Measurements from ENCODE around the gene CUBN.

CUBN gene

GRCh38 chr10:16992611-16993119 lies 136.9 kb downstream of the CUBN start:
- no peak for DNase-seq (ENCODE audit: insufficient read length, low spot score)
- no peak for FAIRE-seq
- TF ChIP-seq CTCF (IDR thresholded peaks at IDR 0.05; ENCODE audit: insufficient read depth, missing control alignments), result no peak

GRCh38 chr10:16991011-16991410 lies 138.6 kb downstream of the CUBN start:
- DNase-seq (ENCODE audit: insufficient read length, low spot score), result no peak
- TF ChIP-seq CTCF (IDR thresholded peaks at IDR 0.05; ENCODE audit: insufficient read depth, missing control alignments), result no peak
- FAIRE-seq, result no peak

GRCh38 chr10:16989826-16990293 lies 139.8 kb downstream of the CUBN start:
- no peak for TF ChIP-seq CTCF (IDR thresholded peaks at IDR 0.05; ENCODE audit: insufficient read depth, missing control alignments)
- no peak for FAIRE-seq

GRCh38 chr10:16988900-16989299 lies 140.7 kb downstream of the CUBN start:
- TF ChIP-seq CTCF (IDR thresholded peaks at IDR 0.05; ENCODE audit: insufficient read depth, missing control alignments), result no peak
- DNase-seq (ENCODE audit: insufficient read length, low spot score) (no peak), FAIRE-seq (no peak)

More at GRCh38 chr10:16989826-16990293, 139.8 kb downstream of the CUBN start:
- DNase-seq (ENCODE audit: insufficient read length, low spot score), result no peak

GRCh38 chr10:16987976-16988610 lies 141.5 kb downstream of the CUBN start:
- DNase-seq (ENCODE audit: insufficient read length, low spot score) (no peak), FAIRE-seq (no peak)
- TF ChIP-seq CTCF (IDR thresholded peaks at IDR 0.05; ENCODE audit: insufficient read depth, missing control alignments), result no peak

GRCh38 chr10:16987206-16987621 lies 142.4 kb downstream of the CUBN start:
- no peak for DNase-seq (ENCODE audit: insufficient read length, low spot score)
- no peak for FAIRE-seq
- no peak for TF ChIP-seq CTCF (IDR thresholded peaks at IDR 0.05; ENCODE audit: insufficient read depth, missing control alignments)

All from D721Med (cell line).